Adipose tissue (tissue), 3 donors: ENCODE measurements around the gene KIF9. TPM values are rescaled to one million over a fixed set of nuclear protein-coding genes. Genes with fewer than 3 reads are reported as not detected.
"Not testable (repeated sequence)": the region's sequence is repeated elsewhere in the genome, so short reads cannot be mapped to it uniquely, and the experiment has no call there.

ENCODE experiments used
- H3K27ac ChIP-seq: one replicate; pipeline ENCODE4 v1.5.1; 2013; ENCODE audit warnings: low read depth, low read length
- WGBS, 3 donors: extraction: QIAGEN DNeasy Blood & Tissue Kit; methylation state at CpG; one replicate each; pipeline ENCODE4 v1.1.7; 2013; 5-methylcytosine and 5-hydroxymethylcytosine counted together
- polyA plus RNA-seq, 3 donors: library from polyadenylated mRNA; stranded (reverse); fragments of 200-250 nt; gene quantifications; one replicate each; pipeline ENCODE4 v1.2.3, GENCODE V29; 2013
- donor health status: healthy with polysubstance abuse.
- donor health status: Bipolar disorder and iron deficiency.
- donor health status: healthy.

Gene KIF9
- polyA plus RNA-seq, 3 donors, result 6.3 to 10.4 (median 9.2) TPM

- WGBS, 3 donors, result 29 to 50% (median 48%) methylated on average over 1 of the region's 1 CpG
- no peak overlapping the region for H3K27ac ChIP-seq
These were observed 60.8 kb downstream of the KIF9 start for GRCh38 chr3:47221798-47222197.

- WGBS, 3 donors, result 94 to 95% (median 95%) methylated on average over 3 of the region's 3 CpGs
- no peak overlapping the region for H3K27ac ChIP-seq
These were observed 71.7 kb downstream of the KIF9 start for GRCh38 chr3:47210863-47211405.

- 91 to 95% (median 95%) methylated on average over 5 of the region's 5 CpGs for WGBS, 3 donors
These were observed 76.6 kb downstream of the KIF9 start for GRCh38 chr3:47206022-47206421.

GRCh38 chr3:47204875-47205274 is 77.7 kb downstream of the KIF9 start:
- H3K27ac ChIP-seq, result no peak overlapping the region

More at GRCh38 chr3:47206022-47206421, 76.6 kb downstream of the KIF9 start:
- not testable (repeated sequence) for H3K27ac ChIP-seq

GRCh38 chr3:47202542-47202941 is 80.1 kb downstream of the KIF9 start:
- 89 to 95% (median 91%) methylated on average over 3 of the region's 3 CpGs for WGBS, 3 donors
- no peak overlapping the region for H3K27ac ChIP-seq

DNA sequence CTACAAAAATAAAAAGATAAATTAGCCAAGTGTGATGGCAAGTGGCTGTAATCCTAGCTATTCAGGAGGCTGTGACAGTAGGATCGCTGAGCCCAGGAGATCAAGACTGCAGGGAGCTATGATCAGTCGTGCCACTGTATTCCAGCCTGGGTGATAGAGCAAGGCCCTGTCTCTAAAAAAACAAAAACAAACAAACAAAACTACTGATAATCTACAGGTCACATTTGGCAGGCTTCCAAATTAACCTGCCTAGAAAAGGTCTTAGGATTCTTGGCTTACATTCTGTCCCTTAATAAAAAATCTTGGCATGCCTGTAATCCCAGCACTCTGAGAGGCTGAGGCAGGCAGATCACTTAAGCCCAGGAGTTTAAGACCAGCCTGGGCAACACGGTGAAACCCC is 85.3 kb downstream of the KIF9 start:
- H3K27ac ChIP-seq, result no peak overlapping the region
- 60 to 90% (median 88%) methylated on average over 3 of the region's 3 CpGs for WGBS, 3 donors

GRCh38 chr3:47194994-47195393 is 87.6 kb downstream of the KIF9 start:
- 95 to 97% (median 96%) methylated on average over 2 of the region's 2 CpGs for WGBS, 3 donors
- no peak overlapping the region for H3K27ac ChIP-seq

GRCh38 chr3:47193871-47194859 is 88.4 kb downstream of the KIF9 start:
- WGBS, 3 donors, result 93 to 98% (median 97%) methylated on average over 4 of the region's 4 CpGs
- H3K27ac ChIP-seq, result no peak overlapping the region

GRCh38 chr3:47186285-47186684 is 96.3 kb downstream of the KIF9 start:
- WGBS, 3 donors, result 91 to 93% (median 91%) methylated on average over 2 of the region's 2 CpGs
- H3K27ac ChIP-seq, result no peak overlapping the region

GRCh38 chr3:47181685-47182084 is 100.9 kb downstream of the KIF9 start:
- 92 to 94% (median 93%) methylated on average over 4 of the region's 4 CpGs for WGBS, 3 donors
- not testable (repeated sequence) for H3K27ac ChIP-seq

- WGBS, 3 donors, result 84 to 92% (median 91%) methylated on average over 12 of the region's 12 CpGs
- H3K27ac ChIP-seq, result not testable (repeated sequence)
These were observed 102.6 kb downstream of the KIF9 start for GRCh38 chr3:47180011-47180410.

Other genes with a start within 250 kb of the KIF9 start
- 10 to 100 TPM; 10.8 to 18.8 (median 15.4) TPM for gene SETD2, start 118.7 kb downstream of the KIF9 start, polyA plus RNA-seq
- 10 to 100 TPM in 2 of 3 donors, 1 to 10 TPM in 1; 5.9 to 32.1 (median 31.9) TPM for gene KLHL18, start 145 bp upstream of the KIF9 start, polyA plus RNA-seq
- 10 to 100 TPM; 10.0 to 16.0 (median 14.5) TPM for gene PTPN23, start 98.2 kb upstream of the KIF9 start, polyA plus RNA-seq
- gene SCAP, start 193.1 kb upstream of the KIF9 start, polyA plus RNA-seq, result 10 to 100 TPM; 26.4 to 46.5 (median 29.1) TPM
- gene ELP6, start 230.9 kb upstream of the KIF9 start, polyA plus RNA-seq, result 10 to 100 TPM; 17.8 to 31.9 (median 22.4) TPM